ENCODE data around the gene VAPB.

- TF ChIP-seq, protein P1, sequence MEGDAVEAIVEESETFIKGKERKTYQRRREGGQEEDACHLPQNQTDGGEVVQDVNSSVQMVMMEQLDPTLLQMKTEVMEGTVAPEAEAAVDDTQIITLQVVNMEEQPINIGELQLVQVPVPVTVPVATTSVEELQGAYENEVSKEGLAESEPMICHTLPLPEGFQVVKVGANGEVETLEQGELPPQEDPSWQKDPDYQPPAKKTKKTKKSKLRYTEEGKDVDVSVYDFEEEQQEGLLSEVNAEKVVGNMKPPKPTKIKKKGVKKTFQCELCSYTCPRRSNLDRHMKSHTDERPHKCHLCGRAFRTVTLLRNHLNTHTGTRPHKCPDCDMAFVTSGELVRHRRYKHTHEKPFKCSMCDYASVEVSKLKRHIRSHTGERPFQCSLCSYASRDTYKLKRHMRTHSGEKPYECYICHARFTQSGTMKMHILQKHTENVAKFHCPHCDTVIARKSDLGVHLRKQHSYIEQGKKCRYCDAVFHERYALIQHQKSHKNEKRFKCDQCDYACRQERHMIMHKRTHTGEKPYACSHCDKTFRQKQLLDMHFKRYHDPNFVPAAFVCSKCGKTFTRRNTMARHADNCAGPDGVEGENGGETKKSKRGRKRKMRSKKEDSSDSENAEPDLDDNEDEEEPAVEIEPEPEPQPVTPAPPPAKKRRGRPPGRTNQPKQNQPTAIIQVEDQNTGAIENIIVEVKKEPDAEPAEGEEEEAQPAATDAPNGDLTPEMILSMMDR (IDR thresholded peaks at IDR 0.05; ENCODE audit: insufficient read depth, low read depth, low read length) = no peak
- no peak for TF ChIP-seq EZH2 (IDR thresholded peaks at IDR 0.05; ENCODE audit: insufficient read depth, low read length)
These were observed 5.8 kb downstream of the VAPB start for GRCh38 chr20:58394801-58395200.
